Neural cell (in vitro differentiated cells): Measurements from ENCODE around the gene GNG2. TPM values are rescaled to one million over a fixed set of nuclear protein-coding genes. Genes with fewer than 3 reads are reported as not detected.

Experiments
- H2AFZ ChIP-seq: fragments of 200-600, 300-800 bp; sonication (generic), shearing (Covaris generic); 2 replicates; pipeline ENCODE4 v1.6.0; 2014; ENCODE audit warnings: low read depth, mild to moderate bottlenecking, antibody characterized with exemption, low read length, moderate library complexity
- H3F3A ChIP-seq: fragments of 200-600 bp; shearing (Covaris generic); 2 replicates; pipeline ENCODE4 v1.6.1; 2016; ENCODE audit warnings: mild to moderate bottlenecking, moderate library complexity, mixed read lengths, antibody characterized with exemption, low read length; ENCODE audit not compliant: insufficient read depth, poor library complexity, severe bottlenecking
- H3K27ac ChIP-seq: fragments of 200-600, 300-800 bp; sonication (generic), shearing (Covaris generic); 2 replicates; pipeline ENCODE4 v1.5.1; 2014; ENCODE audit warnings: mild to moderate bottlenecking, low read length, moderate library complexity
- H3K27me3 ChIP-seq: fragments of 300-800, 200-600 bp; sonication (generic), shearing (Covaris generic); 2 replicates; pipeline ENCODE4 v1.6.0; 2014; ENCODE audit warnings: mild to moderate bottlenecking, low read depth, low read length, moderate library complexity; ENCODE audit not compliant: insufficient read depth
- H3K36me3 ChIP-seq: fragments of 300-800, 200-600 bp; sonication (generic), shearing (Covaris generic); 2 replicates; pipeline ENCODE4 v1.5.1; 2014; ENCODE audit warnings: mild to moderate bottlenecking, antibody characterized with exemption, low read length, moderate library complexity; ENCODE audit not compliant: insufficient read depth
- H3K4me2 ChIP-seq: fragments of 300-800, 200-600 bp; sonication (generic), shearing (Covaris generic); 2 replicates; pipeline ENCODE4 v1.6.0; 2014; ENCODE audit warnings: mild to moderate bottlenecking, low read length
- H3K4me3 ChIP-seq: fragments of 300-800, 200-600 bp; sonication (generic), shearing (Covaris generic); 2 replicates; pipeline ENCODE4 v1.5.1; 2014; ENCODE audit warnings: mild to moderate bottlenecking, low read length, moderate library complexity
- H3K79me2 ChIP-seq: fragments of 200-600 bp; shearing (Covaris generic); replicated peaks from 2 replicates; pipeline ENCODE4 v1.6.0; 2014; ENCODE audit warnings: mild to moderate bottlenecking, low read length, moderate library complexity; ENCODE audit not compliant: insufficient read depth
- H3K9ac ChIP-seq: fragments of 300-800, 200-600 bp; sonication (generic), shearing (Covaris generic); 2 replicates; pipeline ENCODE4 v1.6.1; 2016; ENCODE audit warnings: mild to moderate bottlenecking, low read length, mixed read lengths
- H3K9me2 ChIP-seq: fragments of 200-600 bp; shearing (Covaris generic); 2 replicates; pipeline ENCODE4 v1.6.1; 2016; ENCODE audit warnings: mild to moderate bottlenecking, low read length, mixed read lengths; ENCODE audit not compliant: insufficient read depth
- H3K9me3 ChIP-seq: fragments of 200-600, 300-800 bp; sonication (generic), shearing (Covaris generic); 2 replicates; pipeline ENCODE4 v1.6.1; 2016; ENCODE audit warnings: mild to moderate bottlenecking, mixed run types, low read length, moderate library complexity, mixed read lengths
- H4K20me1 ChIP-seq: fragments of 200-600 bp; shearing (Covaris generic); 2 replicates; pipeline ENCODE4 v1.6.1; 2016; ENCODE audit warnings: mild to moderate bottlenecking, mixed run types; ENCODE audit not compliant: insufficient read depth
- EP300 ChIP-seq: fragments of 450-650 bp; conservative IDR thresholded peaks from 2 replicates; pipeline ENCODE4 v1.6.1; 2014; ENCODE audit warnings: antibody characterized with exemption, mild to moderate bottlenecking, moderate library complexity; ENCODE audit not compliant: poor library complexity, severe bottlenecking
- EZH2 ChIP-seq: fragments of 200-600, 300-800 bp; shearing (Covaris generic), sonication (generic); IDR thresholded peaks from 2 replicates; pipeline ENCODE4 v1.6.1; 2014; ENCODE audit warnings: antibody characterized with exemption, low read length, borderline replicate concordance, mild to moderate bottlenecking; ENCODE audit not compliant: insufficient read depth, poor library complexity, severe bottlenecking
- MXI1 ChIP-seq: fragments of 450-650 bp; conservative IDR thresholded peaks from 2 replicates; pipeline ENCODE4 v1.6.1; 2014; ENCODE audit warnings: antibody characterized with exemption, mild to moderate bottlenecking; ENCODE audit not compliant: poor library complexity, severe bottlenecking
- POLR2AphosphoS5 ChIP-seq: IDR thresholded peaks from 2 replicates; pipeline ENCODE4 v1.6.1; 2012
- RAD21 ChIP-seq: fragments of 450-650 bp; conservative IDR thresholded peaks from 2 replicates; pipeline ENCODE4 v1.6.1; 2014; ENCODE audit warnings: antibody characterized with exemption, mild to moderate bottlenecking, moderate library complexity
- SMC3 ChIP-seq: fragments of 450-650 bp; conservative IDR thresholded peaks from 2 replicates; pipeline ENCODE4 v1.6.1; 2014; ENCODE audit warnings: antibody characterized with exemption, mild to moderate bottlenecking, moderate library complexity; ENCODE audit not compliant: poor library complexity
- TAF1 ChIP-seq: IDR thresholded peaks from 2 replicates; pipeline ENCODE4 v1.6.1; 2012; ENCODE audit warnings: low read depth
- polyA plus RNA-seq: library from polyadenylated mRNA; depleted of rRNA; stranded (reverse); fragments of >200 nt; gene quantifications from 2 replicates; pipeline ENCODE4 v1.2.3, GENCODE V29; 2014
- TF ChIP-seq, protein P1 (sequence below): fragments of 450-650 bp; IDR thresholded peaks from 2 replicates; pipeline ENCODE4 v1.5.1; 2014; ENCODE audit warnings: antibody characterized with exemption, mild to moderate bottlenecking, moderate library complexity; ENCODE audit not compliant: poor library complexity, severe bottlenecking
- TF ChIP-seq, protein P2 (sequence below): IDR thresholded peaks from 2 replicates; pipeline ENCODE4 v1.6.1; 2012; ENCODE audit warnings: borderline replicate concordance

GNG2 gene
- polyA plus RNA-seq, 1 donor from 2014 or later: 515 TPM

DNA sequence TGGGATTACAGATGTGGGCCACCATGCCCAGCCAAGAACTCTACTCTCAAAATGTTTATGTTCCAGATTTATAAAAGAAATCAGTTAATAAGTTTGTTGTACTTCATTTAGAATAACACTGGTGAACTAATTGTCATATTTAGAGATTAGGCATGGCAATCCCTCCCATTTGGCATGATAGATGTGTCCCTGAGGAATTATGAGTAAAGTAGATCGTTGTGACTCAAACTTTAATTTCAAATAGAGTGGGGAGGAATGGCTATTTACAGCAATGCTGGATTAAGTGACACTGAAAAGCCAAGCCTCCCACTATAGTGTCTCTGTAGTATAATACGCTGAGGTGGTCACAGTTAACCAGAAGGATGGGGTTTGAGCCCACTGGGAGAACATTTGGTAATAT, 89.6 kb downstream of the GNG2 start:
- Histone ChIP-seq H3K79me2 (no peaks in the 10 kb centered on the region), H3K36me3 (peaks cover 10% of the 10 kb centered on the region), H3F3A (no peaks in the 10 kb centered on the region), H3K9me2 (no peaks in the 10 kb centered on the region), H4K20me1 (no peaks in the 10 kb centered on the region), H3K27me3 (no peaks in the 10 kb centered on the region), H3K4me2 (no peak overlapping the region), H3K27ac (no peak overlapping the region), H3K4me3 (no peak overlapping the region), H3K9me3 (peaks cover 3% of the 10 kb centered on the region), H2AFZ (no peak overlapping the region), H3K9ac (no peak overlapping the region)
- TF ChIP-seq, protein P1, sequence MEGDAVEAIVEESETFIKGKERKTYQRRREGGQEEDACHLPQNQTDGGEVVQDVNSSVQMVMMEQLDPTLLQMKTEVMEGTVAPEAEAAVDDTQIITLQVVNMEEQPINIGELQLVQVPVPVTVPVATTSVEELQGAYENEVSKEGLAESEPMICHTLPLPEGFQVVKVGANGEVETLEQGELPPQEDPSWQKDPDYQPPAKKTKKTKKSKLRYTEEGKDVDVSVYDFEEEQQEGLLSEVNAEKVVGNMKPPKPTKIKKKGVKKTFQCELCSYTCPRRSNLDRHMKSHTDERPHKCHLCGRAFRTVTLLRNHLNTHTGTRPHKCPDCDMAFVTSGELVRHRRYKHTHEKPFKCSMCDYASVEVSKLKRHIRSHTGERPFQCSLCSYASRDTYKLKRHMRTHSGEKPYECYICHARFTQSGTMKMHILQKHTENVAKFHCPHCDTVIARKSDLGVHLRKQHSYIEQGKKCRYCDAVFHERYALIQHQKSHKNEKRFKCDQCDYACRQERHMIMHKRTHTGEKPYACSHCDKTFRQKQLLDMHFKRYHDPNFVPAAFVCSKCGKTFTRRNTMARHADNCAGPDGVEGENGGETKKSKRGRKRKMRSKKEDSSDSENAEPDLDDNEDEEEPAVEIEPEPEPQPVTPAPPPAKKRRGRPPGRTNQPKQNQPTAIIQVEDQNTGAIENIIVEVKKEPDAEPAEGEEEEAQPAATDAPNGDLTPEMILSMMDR: no peak
- TF ChIP-seq MXI1 (no peak), RAD21 (no peak)

DNA sequence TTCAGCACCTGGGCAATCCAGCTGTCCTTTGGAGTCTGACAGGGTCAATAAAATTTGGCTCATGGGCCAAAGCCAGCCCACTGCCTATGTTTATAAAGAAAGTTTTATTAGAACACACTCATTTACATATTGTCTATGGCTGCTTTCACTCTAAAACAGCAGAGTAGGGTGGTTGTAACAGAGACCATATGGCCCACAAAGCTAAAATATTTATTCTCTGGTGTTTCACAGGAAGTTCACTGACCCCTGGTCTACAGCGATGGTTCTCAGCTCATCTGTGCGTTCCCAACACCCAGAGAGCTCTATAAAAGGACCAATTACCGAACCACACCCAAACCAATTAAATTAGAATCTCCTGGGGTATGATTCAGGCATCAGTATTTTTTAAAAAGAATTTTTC, 91.2 kb downstream of the GNG2 start:
- Histone ChIP-seq H3K79me2 (no peaks in the 10 kb centered on the region), H3K9me3 (peaks cover 3% of the 10 kb centered on the region), H2AFZ (no peak overlapping the region), H3K4me2 (no peak overlapping the region), H4K20me1 (no peaks in the 10 kb centered on the region), H3K4me3 (no peak overlapping the region), H3K27ac (no peak overlapping the region), H3K9ac (no peak overlapping the region), H3F3A (no peaks in the 10 kb centered on the region), H3K9me2 (no peaks in the 10 kb centered on the region), H3K27me3 (no peaks in the 10 kb centered on the region), H3K36me3 (peaks cover 19% of the 10 kb centered on the region)
- TF ChIP-seq, protein P1: no peak
- TF ChIP-seq RAD21: no peak
- TF ChIP-seq POLR2AphosphoS5: no peak
- no peak for TF ChIP-seq EZH2
- TF ChIP-seq, protein P2, sequence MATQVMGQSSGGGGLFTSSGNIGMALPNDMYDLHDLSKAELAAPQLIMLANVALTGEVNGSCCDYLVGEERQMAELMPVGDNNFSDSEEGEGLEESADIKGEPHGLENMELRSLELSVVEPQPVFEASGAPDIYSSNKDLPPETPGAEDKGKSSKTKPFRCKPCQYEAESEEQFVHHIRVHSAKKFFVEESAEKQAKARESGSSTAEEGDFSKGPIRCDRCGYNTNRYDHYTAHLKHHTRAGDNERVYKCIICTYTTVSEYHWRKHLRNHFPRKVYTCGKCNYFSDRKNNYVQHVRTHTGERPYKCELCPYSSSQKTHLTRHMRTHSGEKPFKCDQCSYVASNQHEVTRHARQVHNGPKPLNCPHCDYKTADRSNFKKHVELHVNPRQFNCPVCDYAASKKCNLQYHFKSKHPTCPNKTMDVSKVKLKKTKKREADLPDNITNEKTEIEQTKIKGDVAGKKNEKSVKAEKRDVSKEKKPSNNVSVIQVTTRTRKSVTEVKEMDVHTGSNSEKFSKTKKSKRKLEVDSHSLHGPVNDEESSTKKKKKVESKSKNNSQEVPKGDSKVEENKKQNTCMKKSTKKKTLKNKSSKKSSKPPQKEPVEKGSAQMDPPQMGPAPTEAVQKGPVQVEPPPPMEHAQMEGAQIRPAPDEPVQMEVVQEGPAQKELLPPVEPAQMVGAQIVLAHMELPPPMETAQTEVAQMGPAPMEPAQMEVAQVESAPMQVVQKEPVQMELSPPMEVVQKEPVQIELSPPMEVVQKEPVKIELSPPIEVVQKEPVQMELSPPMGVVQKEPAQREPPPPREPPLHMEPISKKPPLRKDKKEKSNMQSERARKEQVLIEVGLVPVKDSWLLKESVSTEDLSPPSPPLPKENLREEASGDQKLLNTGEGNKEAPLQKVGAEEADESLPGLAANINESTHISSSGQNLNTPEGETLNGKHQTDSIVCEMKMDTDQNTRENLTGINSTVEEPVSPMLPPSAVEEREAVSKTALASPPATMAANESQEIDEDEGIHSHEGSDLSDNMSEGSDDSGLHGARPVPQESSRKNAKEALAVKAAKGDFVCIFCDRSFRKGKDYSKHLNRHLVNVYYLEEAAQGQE: no peak
- TF ChIP-seq EP300: no peak
- TF ChIP-seq MXI1: no peak
- TF ChIP-seq SMC3: no peak
- no peak for TF ChIP-seq TAF1
